ENCODE measurements around the gene SPSB1. TPM values are rescaled to one million over a fixed set of nuclear protein-coding genes. Genes with fewer than 3 reads are reported as not detected.

SPSB1 gene
- total and polyA plus RNA-seq, 2 experiments from 2014 or later = 4.6 to 5.4 TPM

- no peak for TF ChIP-seq CTCF (IDR thresholded peaks at IDR 0.05; ENCODE audit: low read depth, low read length)
- no peaks in the 10 kb centered on the region for H3K9me3 ChIP-seq (ENCODE audit: low read depth)
- H3K27me3 ChIP-seq = no peaks in the 10 kb centered on the region
- H3K4me3 ChIP-seq = no peak overlapping the region
- DNase-seq (ENCODE audit: low read depth in 1 of 2, low spot score in 1 of 2) = peak in 1 of 2 donors; percentile 18
- no peak overlapping the region for H3K27ac ChIP-seq
- H3K36me3 ChIP-seq = no peaks in the 10 kb centered on the region
- peaks cover 13% of the 10 kb centered on the region for H3K4me1 ChIP-seq (ENCODE audit: low read depth)
Measured at GRCh38 chr1:9315411-9316079, 22.9 kb downstream of the SPSB1 start.

GRCh38 chr1:9316080-9316444 lies 23.4 kb downstream of the SPSB1 start:
- Histone ChIP-seq H3K9me3 (ENCODE audit: low read depth) (no peaks in the 10 kb centered on the region), H3K27ac (no peak overlapping the region), H3K27me3 (no peaks in the 10 kb centered on the region), H3K4me3 (no peak overlapping the region), H3K4me1 (ENCODE audit: low read depth) (peaks cover 16% of the 10 kb centered on the region), H3K36me3 (no peaks in the 10 kb centered on the region)
- no peak for DNase-seq (ENCODE audit: low read depth in 1 of 2, low spot score in 1 of 2)
- no peak for TF ChIP-seq CTCF (IDR thresholded peaks at IDR 0.05; ENCODE audit: low read depth, low read length)

- no peaks in the 10 kb centered on the region for H3K9me3 ChIP-seq (ENCODE audit: low read depth)
- no peak overlapping the region for H3K4me3 ChIP-seq
- no peaks in the 10 kb centered on the region for H3K36me3 ChIP-seq
Measured at GRCh38 chr1:9316512-9316911, 23.8 kb downstream of the SPSB1 start.

GRCh38 chr1:9317072-9317471 lies 24.4 kb downstream of the SPSB1 start:
- Histone ChIP-seq H3K27ac (no peak overlapping the region), H3K4me3 (no peak overlapping the region), H3K27me3 (no peaks in the 10 kb centered on the region), H3K4me1 (ENCODE audit: low read depth) (peaks cover 15% of the 10 kb centered on the region), H3K36me3 (no peaks in the 10 kb centered on the region), H3K9me3 (ENCODE audit: low read depth) (no peaks in the 10 kb centered on the region)
- DNase-seq (ENCODE audit: low read depth in 1 of 2, low spot score in 1 of 2) = no peak
- TF ChIP-seq CTCF (IDR thresholded peaks at IDR 0.05; ENCODE audit: low read depth, low read length) = no peak

More at GRCh38 chr1:9316512-9316911, 23.8 kb downstream of the SPSB1 start:
- Histone ChIP-seq H3K27ac (no peak overlapping the region), H3K4me1 (ENCODE audit: low read depth) (peaks cover 16% of the 10 kb centered on the region), H3K27me3 (no peaks in the 10 kb centered on the region)
- no peak for DNase-seq (ENCODE audit: low read depth in 1 of 2, low spot score in 1 of 2)
- TF ChIP-seq CTCF (IDR thresholded peaks at IDR 0.05; ENCODE audit: low read depth, low read length) = no peak

- Histone ChIP-seq H3K36me3 (no peaks in the 10 kb centered on the region), H3K9me3 (ENCODE audit: low read depth) (no peaks in the 10 kb centered on the region), H3K4me1 (ENCODE audit: low read depth) (peaks cover 21% of the 10 kb centered on the region), H3K27me3 (no peaks in the 10 kb centered on the region), H3K27ac (no peak overlapping the region), H3K4me3 (no peak overlapping the region)
- DNase-seq (ENCODE audit: low read depth in 1 of 2, low spot score in 1 of 2) = peak in 1 of 2 donors; percentile 47
- TF ChIP-seq CTCF (IDR thresholded peaks at IDR 0.05; ENCODE audit: low read depth, low read length) = no peak
Measured at GRCh38 chr1:9317591-9318417, 25.1 kb downstream of the SPSB1 start.

Data from cardiac muscle cell (in vitro differentiated cells and primary cell).